Measurements from ENCODE around the gene DCDC2C. TPM values are rescaled to one million over a fixed set of nuclear protein-coding genes. Genes with fewer than 3 reads are reported as not detected.

Gene DCDC2C
- polyA plus RNA-seq, 1 donor from 2014 or later = not detected

DNA sequence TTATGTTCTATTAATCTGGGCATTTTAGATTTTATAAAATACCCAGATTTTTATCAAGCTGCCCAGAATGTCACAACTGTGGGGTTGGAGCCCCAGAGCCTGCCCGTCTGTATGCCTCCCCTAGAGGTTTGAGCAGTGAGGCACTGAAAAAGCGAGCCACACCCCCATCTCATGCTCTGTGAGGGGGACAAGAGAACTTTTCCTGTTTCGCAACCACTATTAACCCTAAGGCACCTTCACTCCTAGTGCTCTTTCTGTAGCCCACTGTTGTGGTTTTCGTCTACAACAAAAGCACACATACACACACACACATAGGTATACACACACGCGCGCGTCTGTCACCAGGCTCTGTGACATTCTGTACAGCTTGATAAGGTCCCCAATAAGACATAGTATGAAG lies 38.0 kb downstream of the DCDC2C start:
- Histone ChIP-seq H3K9me3 (ENCODE audit: low read length) (no peaks in the 10 kb centered on the region), H3F3A (ENCODE audit: insufficient read depth, low read length, poor library complexity, severe bottlenecking) (no peaks in the 10 kb centered on the region), H3K79me2 (replicated peaks; ENCODE audit: insufficient read depth, low read length) (no peaks in the 10 kb centered on the region), H4K20me1 (ENCODE audit: insufficient read depth) (no peaks in the 10 kb centered on the region), H3K27ac (ENCODE audit: low read length) (no peak overlapping the region), H2AFZ (ENCODE audit: low read depth, low read length) (no peak overlapping the region), H3K9ac (ENCODE audit: low read length) (no peak overlapping the region), H3K27me3 (ENCODE audit: insufficient read depth, low read depth, low read length) (no peaks in the 10 kb centered on the region), H3K9me2 (ENCODE audit: insufficient read depth, low read length) (no peaks in the 10 kb centered on the region), H3K4me3 (ENCODE audit: low read length) (no peak overlapping the region), H3K36me3 (ENCODE audit: insufficient read depth, low read length) (no peaks in the 10 kb centered on the region), H3K4me2 (ENCODE audit: low read length) (no peak overlapping the region)
- TF ChIP-seq CTCF (IDR thresholded peaks at IDR 0.05; ENCODE audit: poor library complexity, severe bottlenecking) (no peak), EP300 (conservative IDR thresholded peaks at IDR 0.05; ENCODE audit: poor library complexity, severe bottlenecking) (no peak), EZH2 (IDR thresholded peaks at IDR 0.05; ENCODE audit: borderline replicate concordance, insufficient read depth, low read length, poor library complexity, severe bottlenecking) (no peak), RAD21 (conservative IDR thresholded peaks at IDR 0.05) (no peak), POLR2AphosphoS5 (IDR thresholded peaks at IDR 0.05) (no peak), TAF1 (IDR thresholded peaks at IDR 0.05; ENCODE audit: low read depth) (no peak), MXI1 (conservative IDR thresholded peaks at IDR 0.05; ENCODE audit: poor library complexity, severe bottlenecking) (no peak), SMC3 (conservative IDR thresholded peaks at IDR 0.05; ENCODE audit: poor library complexity) (no peak)
- TF ChIP-seq, protein P1, sequence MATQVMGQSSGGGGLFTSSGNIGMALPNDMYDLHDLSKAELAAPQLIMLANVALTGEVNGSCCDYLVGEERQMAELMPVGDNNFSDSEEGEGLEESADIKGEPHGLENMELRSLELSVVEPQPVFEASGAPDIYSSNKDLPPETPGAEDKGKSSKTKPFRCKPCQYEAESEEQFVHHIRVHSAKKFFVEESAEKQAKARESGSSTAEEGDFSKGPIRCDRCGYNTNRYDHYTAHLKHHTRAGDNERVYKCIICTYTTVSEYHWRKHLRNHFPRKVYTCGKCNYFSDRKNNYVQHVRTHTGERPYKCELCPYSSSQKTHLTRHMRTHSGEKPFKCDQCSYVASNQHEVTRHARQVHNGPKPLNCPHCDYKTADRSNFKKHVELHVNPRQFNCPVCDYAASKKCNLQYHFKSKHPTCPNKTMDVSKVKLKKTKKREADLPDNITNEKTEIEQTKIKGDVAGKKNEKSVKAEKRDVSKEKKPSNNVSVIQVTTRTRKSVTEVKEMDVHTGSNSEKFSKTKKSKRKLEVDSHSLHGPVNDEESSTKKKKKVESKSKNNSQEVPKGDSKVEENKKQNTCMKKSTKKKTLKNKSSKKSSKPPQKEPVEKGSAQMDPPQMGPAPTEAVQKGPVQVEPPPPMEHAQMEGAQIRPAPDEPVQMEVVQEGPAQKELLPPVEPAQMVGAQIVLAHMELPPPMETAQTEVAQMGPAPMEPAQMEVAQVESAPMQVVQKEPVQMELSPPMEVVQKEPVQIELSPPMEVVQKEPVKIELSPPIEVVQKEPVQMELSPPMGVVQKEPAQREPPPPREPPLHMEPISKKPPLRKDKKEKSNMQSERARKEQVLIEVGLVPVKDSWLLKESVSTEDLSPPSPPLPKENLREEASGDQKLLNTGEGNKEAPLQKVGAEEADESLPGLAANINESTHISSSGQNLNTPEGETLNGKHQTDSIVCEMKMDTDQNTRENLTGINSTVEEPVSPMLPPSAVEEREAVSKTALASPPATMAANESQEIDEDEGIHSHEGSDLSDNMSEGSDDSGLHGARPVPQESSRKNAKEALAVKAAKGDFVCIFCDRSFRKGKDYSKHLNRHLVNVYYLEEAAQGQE (IDR thresholded peaks at IDR 0.05; ENCODE audit: borderline replicate concordance) = no peak

DNA sequence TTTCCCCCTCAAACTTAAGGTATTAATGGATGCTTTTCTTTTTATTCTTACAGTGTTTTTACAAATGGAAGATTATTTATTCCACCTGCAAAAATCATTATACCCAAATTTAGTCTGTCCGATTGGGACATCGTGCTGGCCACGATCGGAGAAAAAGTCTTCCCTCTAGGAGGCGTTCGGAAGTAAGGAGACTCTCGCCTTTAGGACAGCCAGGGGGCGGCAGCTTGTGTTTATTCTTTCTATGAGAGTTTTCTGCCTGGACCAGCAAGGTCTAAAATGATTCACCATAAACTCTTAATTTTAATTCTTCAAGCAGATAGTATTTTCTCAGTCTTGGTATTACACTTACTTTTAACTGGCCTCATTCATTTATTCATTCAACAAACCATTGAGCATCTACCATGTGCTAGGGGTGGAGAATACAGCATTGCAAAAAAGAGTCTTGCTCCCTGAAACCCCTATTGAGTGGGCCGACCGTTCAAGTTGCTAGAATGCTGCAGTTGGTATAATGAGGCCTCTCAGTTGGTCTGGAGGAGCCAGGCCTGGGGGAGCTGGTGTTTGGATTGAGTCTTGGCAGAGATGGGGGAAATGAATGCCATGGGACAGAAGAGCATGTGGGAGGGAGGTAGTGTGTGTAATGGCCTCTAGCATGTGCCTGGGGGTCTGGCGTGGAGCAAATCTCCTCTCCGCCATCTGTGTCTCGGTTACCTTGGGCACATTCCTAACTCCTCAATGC lies 38.7 kb downstream of the DCDC2C start:
- H3K9ac ChIP-seq (ENCODE audit: low read length) = no peak overlapping the region
- H3K79me2 ChIP-seq (replicated peaks; ENCODE audit: insufficient read depth, low read length) = no peaks in the 10 kb centered on the region
- no peaks in the 10 kb centered on the region for H4K20me1 ChIP-seq (ENCODE audit: insufficient read depth)
- no peaks in the 10 kb centered on the region for H3K36me3 ChIP-seq (ENCODE audit: insufficient read depth, low read length)
- no peaks in the 10 kb centered on the region for H3K9me3 ChIP-seq (ENCODE audit: low read length)
- H3F3A ChIP-seq (ENCODE audit: insufficient read depth, low read length, poor library complexity, severe bottlenecking) = no peaks in the 10 kb centered on the region
- no peak overlapping the region for H3K4me2 ChIP-seq (ENCODE audit: low read length)
- no peak overlapping the region for H2AFZ ChIP-seq (ENCODE audit: low read depth, low read length)
- no peak overlapping the region for H3K4me3 ChIP-seq (ENCODE audit: low read length)
- TF ChIP-seq POLR2AphosphoS5 (IDR thresholded peaks at IDR 0.05) (no peak), EZH2 (IDR thresholded peaks at IDR 0.05; ENCODE audit: borderline replicate concordance, insufficient read depth, low read length, poor library complexity, severe bottlenecking) (no peak), RAD21 (conservative IDR thresholded peaks at IDR 0.05) (no peak), SMC3 (conservative IDR thresholded peaks at IDR 0.05; ENCODE audit: poor library complexity) (no peak), CTCF (IDR thresholded peaks at IDR 0.05; ENCODE audit: poor library complexity, severe bottlenecking) (no peak), EP300 (conservative IDR thresholded peaks at IDR 0.05; ENCODE audit: poor library complexity, severe bottlenecking) (no peak), TAF1 (IDR thresholded peaks at IDR 0.05; ENCODE audit: low read depth) (no peak), MXI1 (conservative IDR thresholded peaks at IDR 0.05; ENCODE audit: poor library complexity, severe bottlenecking) (no peak)
- TF ChIP-seq, protein P1 (IDR thresholded peaks at IDR 0.05; ENCODE audit: borderline replicate concordance) = no peak
- no peak overlapping the region for H3K27ac ChIP-seq (ENCODE audit: low read length)
- no peaks in the 10 kb centered on the region for H3K27me3 ChIP-seq (ENCODE audit: insufficient read depth, low read depth, low read length)
- no peaks in the 10 kb centered on the region for H3K9me2 ChIP-seq (ENCODE audit: insufficient read depth, low read length)
